Jurkat, Clone E6-1 (cell line): ENCODE results near the gene GINS1.
"Not testable (repeated sequence)": the region's sequence is repeated elsewhere in the genome, so short reads cannot be mapped to it uniquely, and the experiment has no call there.

Source experiments
- DNase-seq: peaks from one replicate; pipeline ENCODE4 v3.0.0-alpha.2; 2011; ENCODE audit warnings: low read depth, low spot score
- H3K4me3 ChIP-seq: 2 replicates; pipeline ENCODE4 v1.5.1; 2011; ENCODE audit warnings: mild to moderate bottlenecking, low read length, control low read depth, moderate library complexity

The GINS1 gene

DNA sequence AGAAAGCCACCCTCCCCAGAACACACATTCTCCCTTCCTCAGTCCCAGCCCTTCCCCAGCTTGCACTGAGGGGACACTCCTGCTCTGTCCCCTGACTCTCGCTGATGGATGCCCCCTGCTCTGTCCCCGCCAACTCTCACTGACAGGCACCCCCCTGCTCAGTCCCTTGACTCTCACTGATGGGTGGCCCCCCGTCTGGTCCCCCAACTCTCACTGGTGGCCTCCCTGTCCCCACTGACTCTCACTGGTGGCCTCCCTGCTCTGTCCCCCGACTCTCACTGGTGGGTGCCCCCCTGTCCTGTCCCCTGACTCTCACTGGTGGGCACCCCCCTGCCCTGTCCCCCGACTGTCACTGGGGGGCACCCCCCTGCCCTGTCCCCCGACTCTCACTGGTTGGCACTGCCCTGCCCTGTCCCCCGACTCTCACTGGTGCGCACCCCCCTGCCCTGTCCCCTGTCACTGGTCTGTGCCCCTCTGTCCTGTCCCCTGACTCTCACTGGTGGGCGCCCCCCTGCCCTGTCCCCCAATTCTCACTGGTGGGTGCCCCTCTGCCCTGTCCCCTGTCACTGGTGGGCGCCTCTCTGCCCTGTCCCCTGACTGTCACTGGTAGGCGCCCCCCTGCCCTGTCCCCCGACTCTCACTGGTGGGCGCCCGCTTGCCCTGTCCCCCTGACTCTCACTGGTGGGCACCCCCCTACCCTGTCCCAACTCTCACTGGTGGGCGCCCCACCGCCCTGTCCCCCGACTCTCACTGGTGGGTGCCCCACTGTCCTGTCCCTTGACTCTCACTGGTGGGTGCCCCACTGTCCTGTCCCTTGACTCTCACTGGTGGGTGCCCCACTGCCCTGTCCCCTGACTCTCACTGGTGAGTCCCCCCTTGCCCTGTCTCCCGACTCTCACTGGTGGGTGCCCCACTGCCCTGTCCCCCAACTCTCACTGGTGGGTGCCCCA lies 60.9 kb downstream of the GINS1 start:
- no peak for DNase-seq
- no peak overlapping the region for H3K4me3 ChIP-seq

DNA sequence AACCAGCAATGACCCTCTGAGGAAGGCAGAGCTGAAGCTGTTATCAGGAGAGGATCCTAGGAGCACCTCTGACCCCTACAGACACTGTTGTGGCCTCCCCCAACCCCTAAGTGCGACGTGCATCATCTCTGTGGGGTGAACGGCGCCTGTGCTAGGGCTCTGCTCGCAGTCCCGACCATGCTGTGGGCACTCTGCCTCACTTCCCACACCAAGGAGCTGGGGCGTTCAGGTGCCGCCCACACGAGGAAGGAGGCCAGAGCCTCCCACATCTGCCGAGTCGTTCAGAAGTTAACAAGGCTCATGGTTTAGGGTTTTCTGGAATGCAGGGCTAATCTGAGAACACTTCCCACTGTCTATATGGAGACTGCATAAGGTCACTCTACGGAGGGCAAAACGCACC lies 62.1 kb downstream of the GINS1 start:
- H3K4me3 ChIP-seq = no peak overlapping the region

DNA sequence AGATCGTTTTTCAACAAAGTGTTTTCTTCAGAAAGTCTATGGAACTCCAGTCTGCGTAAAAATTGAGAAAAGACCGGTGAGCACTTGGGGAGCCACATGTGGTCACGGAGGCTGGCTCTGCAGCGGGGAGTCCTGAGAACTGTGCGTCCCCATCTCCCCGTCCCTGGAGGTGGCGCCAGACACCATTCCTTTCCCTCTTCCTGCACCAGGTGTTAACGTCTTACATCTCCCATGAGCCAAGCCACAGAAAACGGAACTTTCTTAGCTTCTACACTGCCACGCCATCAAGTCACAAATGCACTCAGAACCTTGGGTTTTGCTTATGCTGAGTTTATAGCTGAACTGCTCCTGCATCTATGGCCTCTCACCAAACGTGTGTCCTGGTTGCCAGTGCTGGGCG lies 62.6 kb downstream of the GINS1 start:
- H3K4me3 ChIP-seq = no peak overlapping the region
- DNase-seq = peak; percentile 67

More for the DNA sequence above, 62.1 kb downstream of the GINS1 start:
- no peak for DNase-seq

GRCh38 chr20:25471020-25471419 lies 63.5 kb downstream of the GINS1 start:
- H3K4me3 ChIP-seq = no peak overlapping the region
- no peak for DNase-seq

- not testable (repeated sequence) for H3K4me3 ChIP-seq, DNase-seq
Observed at GRCh38 chr20:25473297-25473696, 65.8 kb downstream of the GINS1 start.

DNA sequence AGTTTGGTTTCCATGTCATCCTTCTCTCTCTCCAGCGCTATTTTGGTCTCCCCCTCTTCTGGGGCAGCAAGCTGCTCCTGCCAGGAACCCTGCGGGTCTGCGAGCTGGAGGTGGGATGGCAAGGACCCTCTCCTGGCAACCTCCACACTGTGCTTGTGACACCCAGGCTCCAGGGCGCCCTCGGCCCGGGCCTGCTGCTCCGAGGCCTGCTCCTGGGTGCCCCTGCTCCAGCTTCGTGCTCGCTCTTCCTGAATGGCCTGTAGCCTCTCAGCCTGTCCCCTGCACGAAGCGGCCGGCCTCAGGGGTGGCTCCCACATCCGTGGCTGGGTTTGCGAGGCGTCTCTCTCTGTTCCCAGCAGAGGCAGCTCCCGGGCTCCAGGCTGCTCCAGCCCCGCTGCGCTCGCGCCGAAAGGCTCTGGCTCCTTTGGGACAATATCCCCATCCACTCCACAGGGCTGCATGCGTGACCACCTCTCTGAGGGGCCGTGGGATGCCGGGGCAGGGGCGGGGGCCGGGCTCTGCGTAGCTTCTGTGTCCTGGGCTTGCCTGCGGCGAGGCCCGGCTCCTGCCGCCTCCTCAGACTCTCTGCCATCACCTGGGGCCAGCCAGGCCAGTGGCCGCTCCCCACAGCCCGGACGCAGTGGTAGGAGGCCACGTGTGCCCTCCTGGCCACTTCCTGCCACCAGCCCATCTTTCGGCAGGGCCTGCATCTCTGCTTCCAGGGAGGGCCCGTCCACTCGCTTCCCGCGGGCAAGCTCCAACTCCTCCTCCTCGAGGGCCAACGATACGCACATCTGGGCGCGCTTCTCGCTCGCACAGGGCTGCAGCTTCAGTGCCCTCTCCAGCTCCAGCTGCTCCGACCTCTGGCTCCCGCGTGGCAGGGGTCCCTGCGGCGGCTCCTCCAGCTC lies 68.9 kb downstream of the GINS1 start:
- no peak overlapping the region for H3K4me3 ChIP-seq

DNA sequence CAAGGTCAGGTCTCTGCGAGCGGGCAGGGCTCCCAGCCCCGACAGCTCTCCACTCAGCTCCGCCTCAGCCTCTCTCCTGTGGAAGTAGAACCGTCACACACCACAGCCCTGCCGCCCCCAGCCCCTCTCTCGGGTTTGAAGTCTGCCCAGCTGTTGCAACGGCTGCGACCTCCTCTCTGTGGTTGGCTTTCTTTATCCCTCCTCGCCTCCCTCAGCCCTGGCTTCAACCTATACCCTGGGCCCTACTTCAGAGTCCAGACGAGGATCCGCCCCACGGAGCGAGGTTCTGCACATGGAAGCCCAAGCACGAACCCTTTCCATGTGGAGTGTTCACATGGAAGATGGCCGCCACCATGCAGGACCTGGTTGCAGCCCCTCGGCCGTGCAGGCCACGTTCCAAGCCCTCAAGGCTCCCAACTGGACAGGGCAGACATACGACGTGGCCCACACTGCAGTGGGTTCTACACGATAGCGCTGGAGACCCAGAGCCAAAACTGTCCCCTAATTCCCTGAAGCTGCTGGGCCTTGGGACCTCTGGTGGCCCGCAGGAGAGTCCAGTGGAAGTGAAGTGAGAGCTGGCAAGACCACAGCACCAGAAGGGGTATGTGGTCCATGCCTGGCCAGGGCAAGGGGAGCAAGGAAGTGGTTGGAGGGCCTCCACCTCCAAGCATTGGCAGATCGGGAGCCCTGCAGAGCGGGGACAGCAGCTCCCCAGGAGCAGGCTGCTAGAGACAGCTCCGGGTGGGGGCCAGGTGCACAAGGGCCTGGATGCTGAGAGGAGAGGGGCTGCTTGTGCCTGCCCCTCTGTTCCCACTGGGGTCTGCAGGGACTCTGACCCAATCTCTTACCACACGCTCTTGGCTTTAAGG lies 69.8 kb downstream of the GINS1 start:
- H3K4me3 ChIP-seq = no peak overlapping the region
- DNase-seq = no peak

More for the DNA sequence above, 68.9 kb downstream of the GINS1 start:
- DNase-seq = no peak

DNA sequence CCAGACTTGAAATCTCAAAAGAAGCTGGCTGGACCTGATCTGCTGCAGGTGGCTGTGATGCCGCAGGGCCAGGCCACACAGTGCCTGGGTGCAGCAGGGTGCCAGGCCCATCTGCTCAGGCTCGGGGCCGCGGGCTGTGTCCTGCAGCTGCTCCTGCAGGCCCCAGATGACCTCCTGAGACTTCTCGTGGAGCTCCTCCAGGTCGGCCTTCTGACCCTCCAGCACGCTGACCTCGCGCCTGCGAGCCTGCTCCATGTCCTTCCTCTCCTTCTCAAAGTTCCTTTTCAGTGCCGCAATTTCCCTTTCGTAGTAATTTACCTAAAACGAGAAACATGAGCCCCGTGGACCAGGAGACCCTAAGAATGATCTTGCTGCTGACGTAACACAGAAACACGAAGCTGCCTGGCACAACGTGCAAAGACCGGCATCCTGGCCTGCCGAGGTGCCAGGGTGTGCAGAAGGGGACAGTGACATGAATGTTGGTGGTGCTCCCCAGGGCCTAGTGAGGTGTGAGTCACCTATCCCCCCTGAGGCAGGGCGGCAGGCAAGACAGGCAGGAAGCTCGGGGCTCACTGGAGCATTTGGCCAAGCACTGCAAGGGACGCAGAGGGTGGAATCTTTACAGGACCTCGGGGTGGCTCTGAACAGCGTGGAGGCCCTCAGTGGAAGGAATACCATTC lies 71.6 kb downstream of the GINS1 start:
- no peak overlapping the region for H3K4me3 ChIP-seq
- DNase-seq = no peak

- DNase-seq = no peak
- no peak overlapping the region for H3K4me3 ChIP-seq
Observed at GRCh38 chr20:25479638-25480037, 72.2 kb downstream of the GINS1 start.

GRCh38 chr20:25480156-25480555 lies 72.7 kb downstream of the GINS1 start:
- no peak overlapping the region for H3K4me3 ChIP-seq
- DNase-seq = no peak

GRCh38 chr20:25480797-25481196 lies 73.3 kb downstream of the GINS1 start:
- DNase-seq = no peak
- no peak overlapping the region for H3K4me3 ChIP-seq

GRCh38 chr20:25481235-25481917 lies 73.9 kb downstream of the GINS1 start:
- H3K4me3 ChIP-seq = no peak overlapping the region
- no peak for DNase-seq

- no peak for DNase-seq
- no peak overlapping the region for H3K4me3 ChIP-seq
Observed at GRCh38 chr20:25481918-25482253, 74.4 kb downstream of the GINS1 start.

DNA sequence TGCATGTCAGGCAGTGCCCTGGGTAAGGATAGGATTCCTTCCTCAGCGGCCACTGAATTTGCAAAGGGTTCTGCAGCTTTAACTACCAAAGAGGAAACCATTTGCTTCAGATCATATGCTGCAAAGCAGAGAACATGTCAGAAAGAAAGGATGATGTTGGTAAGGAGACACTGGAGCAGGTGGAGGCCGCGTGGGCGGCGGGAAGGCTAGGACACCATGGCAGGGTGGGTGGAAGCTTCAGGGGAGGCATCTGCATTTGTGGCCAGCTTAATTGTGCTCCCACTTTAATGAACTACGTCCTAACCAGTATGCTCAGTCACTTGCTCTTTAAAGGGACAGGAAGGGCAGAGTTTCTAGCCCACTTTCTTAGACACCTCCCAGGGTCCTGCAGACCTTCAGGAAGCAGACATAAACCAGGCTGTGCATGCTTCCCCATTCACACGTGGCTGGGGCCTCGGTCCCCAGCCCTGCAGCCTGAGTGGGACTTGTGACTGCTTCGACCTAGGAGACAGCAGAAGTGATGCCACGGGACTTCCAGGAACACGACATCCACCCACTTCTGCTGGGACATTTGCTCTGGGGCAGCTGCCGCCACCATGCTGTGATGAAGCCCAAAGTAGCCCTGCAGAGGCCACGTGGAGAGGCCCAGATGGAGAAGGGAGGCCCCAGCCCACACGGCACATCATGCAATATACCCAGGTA lies 76.1 kb downstream of the GINS1 start:
- DNase-seq = no peak
- no peak overlapping the region for H3K4me3 ChIP-seq

- no peak for DNase-seq
- H3K4me3 ChIP-seq = peak overlapping the region; percentile 24
Observed at GRCh38 chr20:25484224-25484846, 76.9 kb downstream of the GINS1 start.

- peak; percentile 93 for DNase-seq
- H3K4me3 ChIP-seq = peak overlapping the region; percentile 24
Observed at GRCh38 chr20:25484911-25485511, 77.5 kb downstream of the GINS1 start.

- no peak overlapping the region for H3K4me3 ChIP-seq
- DNase-seq = peak; percentile 37
Observed at GRCh38 chr20:25485872-25486271, 78.4 kb downstream of the GINS1 start.
